ENCODE measurements around the gene GTF3C4.

GTF3C4 gene

GRCh38 chr9:132694144-132694543 is 23.9 kb downstream of the GTF3C4 start:
- Histone ChIP-seq H4K20me1 (ENCODE audit: insufficient read depth, low read length) (no peaks in the 10 kb centered on the region), H3K4me1 (ENCODE audit: insufficient read depth, low read length, severe bottlenecking) (no peaks in the 10 kb centered on the region), H3K9me2 (ENCODE audit: low read depth, low read length) (no peaks in the 10 kb centered on the region), H3K4me2 (ENCODE audit: low read length) (no peak overlapping the region), H3K27ac (ENCODE audit: low read depth, low read length, poor library complexity, severe bottlenecking) (no peak overlapping the region), H2AFZ (ENCODE audit: low read length) (no peak overlapping the region), H3K36me3 (ENCODE audit: insufficient read depth, low read length) (peaks cover 39% of the 10 kb centered on the region), H3F3A (ENCODE audit: insufficient read depth, low read length) (no peaks in the 10 kb centered on the region), H3K9me3 (ENCODE audit: low read length) (peaks cover 11% of the 10 kb centered on the region), H3K9ac (ENCODE audit: low read length) (no peak overlapping the region), H3K4me3 (ENCODE audit: low read depth, low read length, poor library complexity, severe bottlenecking) (no peak overlapping the region), H3K79me2 (ENCODE audit: insufficient read depth, low read length) (no peaks in the 10 kb centered on the region), H3K27me3 (ENCODE audit: insufficient read depth, low read length) (no peaks in the 10 kb centered on the region)
- TF ChIP-seq EZH2 (IDR thresholded peaks at IDR 0.05; ENCODE audit: borderline replicate concordance, low read length) (no peak), CTCF (IDR thresholded peaks at IDR 0.05; ENCODE audit: low read length) (peak; percentile 34; the same call in 1 of the 2 replicates)

GRCh38 chr9:132697230-132697629 is 27.0 kb downstream of the GTF3C4 start:
- TF ChIP-seq CTCF (IDR thresholded peaks at IDR 0.05; ENCODE audit: low read length) (no peak), EZH2 (IDR thresholded peaks at IDR 0.05; ENCODE audit: borderline replicate concordance, low read length) (no peak)
- Histone ChIP-seq H3K27me3 (ENCODE audit: insufficient read depth, low read length) (no peaks in the 10 kb centered on the region), H3K4me3 (ENCODE audit: low read depth, low read length, poor library complexity, severe bottlenecking) (no peak overlapping the region), H3F3A (ENCODE audit: insufficient read depth, low read length) (no peaks in the 10 kb centered on the region), H3K4me1 (ENCODE audit: insufficient read depth, low read length, severe bottlenecking) (no peaks in the 10 kb centered on the region), H3K4me2 (ENCODE audit: low read length) (no peak overlapping the region), H3K9ac (ENCODE audit: low read length) (no peak overlapping the region), H4K20me1 (ENCODE audit: insufficient read depth, low read length) (no peaks in the 10 kb centered on the region), H3K36me3 (ENCODE audit: insufficient read depth, low read length) (peaks cover 10% of the 10 kb centered on the region; the same call in 1 of the 2 replicates), H2AFZ (ENCODE audit: low read length) (no peak overlapping the region), H3K79me2 (ENCODE audit: insufficient read depth, low read length) (no peaks in the 10 kb centered on the region), H3K9me2 (ENCODE audit: low read depth, low read length) (no peaks in the 10 kb centered on the region), H3K27ac (ENCODE audit: low read depth, low read length, poor library complexity, severe bottlenecking) (no peak overlapping the region), H3K9me3 (ENCODE audit: low read length) (peaks cover 11% of the 10 kb centered on the region)

- no peak overlapping the region for H3K4me3 ChIP-seq (ENCODE audit: low read depth, low read length, poor library complexity, severe bottlenecking)
- peaks cover 11% of the 10 kb centered on the region for H3K9me3 ChIP-seq (ENCODE audit: low read length)
- H3K79me2 ChIP-seq (ENCODE audit: insufficient read depth, low read length) = no peaks in the 10 kb centered on the region
- TF ChIP-seq CTCF (IDR thresholded peaks at IDR 0.05; ENCODE audit: low read length) (no peak), EZH2 (IDR thresholded peaks at IDR 0.05; ENCODE audit: borderline replicate concordance, low read length) (no peak)
- H3K9ac ChIP-seq (ENCODE audit: low read length) = no peak overlapping the region
- no peaks in the 10 kb centered on the region for H3F3A ChIP-seq (ENCODE audit: insufficient read depth, low read length)
- no peaks in the 10 kb centered on the region for H4K20me1 ChIP-seq (ENCODE audit: insufficient read depth, low read length)
- H3K27ac ChIP-seq (ENCODE audit: low read depth, low read length, poor library complexity, severe bottlenecking) = no peak overlapping the region
- no peak overlapping the region for H3K4me2 ChIP-seq (ENCODE audit: low read length)
- H3K4me1 ChIP-seq (ENCODE audit: insufficient read depth, low read length, severe bottlenecking) = no peaks in the 10 kb centered on the region
- H3K27me3 ChIP-seq (ENCODE audit: insufficient read depth, low read length) = no peaks in the 10 kb centered on the region
- no peak overlapping the region for H2AFZ ChIP-seq (ENCODE audit: low read length)
- H3K9me2 ChIP-seq (ENCODE audit: low read depth, low read length) = no peaks in the 10 kb centered on the region
- H3K36me3 ChIP-seq (ENCODE audit: insufficient read depth, low read length) = no peaks in the 10 kb centered on the region
These were observed 28.7 kb downstream of the GTF3C4 start for GRCh38 chr9:132698989-132699388.

Data from OCI-LY1 (cell line).